K562 (cell line): ENCODE data around the gene HDAC7. TPM values are rescaled to one million over a fixed set of nuclear protein-coding genes. Genes with fewer than 3 reads are reported as not detected.

ENCODE experiments used
- ATAC-seq: fragments of 200-7000 bp; cut with Tn5 transposase; 3 replicates; pipeline ENCODE4 v1.9.1; 2020; ENCODE audit warnings: moderate library complexity
- BruUV-seq: library from RNA; stranded (reverse); fragments of 400-500 nt; replicated peaks from 2 replicates; lab custom pipeline; 2021; lab: Mats Ljungman, UMichigan
- CTCF ChIA-PET: fragments of 300-600 bp; formaldehyde crosslinking; extraction: SDS; loops from one replicate; lab custom pipeline; 2021; ENCODE audit warnings: low intra/inter-chr PET ratio; lab: Yijun Ruan, JAX
- POLR2A ChIA-PET: fragments of 300-600, 350-650 bp; sonication (Branson Sonifier 250); formaldehyde crosslinking; extraction: SDS; loops from one replicate; lab custom pipeline; 2021; ENCODE audit warnings: antibody characterized with exemption, inconsistent platforms; lab: Yijun Ruan, JAX
- DNase-seq, 4 experiments: peaks; one replicate each; pipeline versions ENCODE4 v3.0.0 to v3.0.0-alpha.2; 2011 to 2018; ENCODE audit warnings: low spot score in 3 of 4, mixed read lengths in 3 of 4; ENCODE audit errors: extremely low read depth in 1 of 4
- FAIRE-seq: peaks from 2 replicates; lab custom pipeline; 2011; peaks lifted over from hg19 to GRCh38; lab: Jason Lieb, UNC
- H2AFZ ChIP-seq: 2 replicates; pipeline ENCODE4 v1.6.0; 2011; ENCODE audit warnings: low read depth, low read length, control low read depth, inconsistent platforms
- H3K27ac ChIP-seq: fragments of 200-600 bp; 3 replicates; pipeline ENCODE4 v1.8.0; 2011; ENCODE audit warnings: low read depth, mild to moderate bottlenecking, control low read depth, inconsistent platforms, low read length, moderate library complexity, mixed read lengths; ENCODE audit errors: extremely low read depth
- H3K27me3 ChIP-seq, 2 experiments: fragments of 300-600 bp in 1 of 2; 2 replicates in 1 of 2; 3 replicates in 1 of 2; pipeline versions ENCODE4 v1.6.0 to v1.8.0; 2011; ENCODE audit warnings: inconsistent platforms in 2 of 2, low read length in 2 of 2, mild to moderate bottlenecking in 1 of 2, mixed read lengths in 1 of 2, moderate library complexity in 1 of 2; ENCODE audit not compliant: control insufficient read depth in 2 of 2, insufficient read depth in 2 of 2
- H3K36me3 ChIP-seq: fragments of 300-600 bp; 3 replicates; pipeline ENCODE4 v1.8.0; 2011; ENCODE audit warnings: mild to moderate bottlenecking, low read length, inconsistent platforms; ENCODE audit not compliant: control insufficient read depth, insufficient read depth
- H3K4me1 ChIP-seq, 2 experiments: fragments of 200-600 bp in 1 of 2; replicated peaks in 1 of 2; 2 replicates in 1 of 2; 3 replicates in 1 of 2; pipeline versions ENCODE4 v1.5.1 to v1.8.0; 2011; ENCODE audit warnings: inconsistent platforms in 2 of 2, low read length in 2 of 2, mild to moderate bottlenecking in 1 of 2, mixed read lengths in 1 of 2, moderate library complexity in 1 of 2; ENCODE audit not compliant: control insufficient read depth in 2 of 2, insufficient read depth in 2 of 2
- H3K4me2 ChIP-seq: 2 replicates; pipeline ENCODE4 v1.6.1; 2011; ENCODE audit warnings: low read length, control low read depth, inconsistent platforms, mixed read lengths; ENCODE audit not compliant: insufficient read depth
- H3K4me3 ChIP-seq: fragments of 200-600 bp; sonication (generic), shearing (Covaris generic); 2 replicates; pipeline ENCODE4 v1.5.1; 2016; ENCODE audit warnings: control low read depth, inconsistent platforms
- H3K79me2 ChIP-seq: fragments of 200-600 bp; 3 replicates; pipeline ENCODE4 v1.8.0; 2011; ENCODE audit warnings: low read length, inconsistent platforms; ENCODE audit not compliant: control insufficient read depth, insufficient read depth
- H3K9ac ChIP-seq, 2 experiments: 2 replicates each; pipeline versions ENCODE4 v1.6.0 to v1.6.1; 2011; ENCODE audit warnings: low read depth in 2 of 2, low read length in 2 of 2, control low read depth in 1 of 2, inconsistent platforms in 1 of 2, mild to moderate bottlenecking in 1 of 2, mixed read lengths in 1 of 2; ENCODE audit not compliant: insufficient read depth in 1 of 2
- H3K9me1 ChIP-seq: one replicate; pipeline ENCODE4 v1.6.0; 2011; ENCODE audit warnings: inconsistent platforms, mild to moderate bottlenecking, low read length, moderate library complexity; ENCODE audit not compliant: control insufficient read depth, insufficient read depth
- H3K9me3 ChIP-seq: replicated peaks from 2 replicates; pipeline ENCODE4 v1.5.1; 2011; ENCODE audit warnings: low read depth, low read length, inconsistent platforms; ENCODE audit not compliant: control insufficient read depth, insufficient read depth
- H4K20me1 ChIP-seq: replicated peaks from 2 replicates; pipeline ENCODE4 v1.6.1; 2011; ENCODE audit warnings: low read length, inconsistent platforms, mixed read lengths; ENCODE audit not compliant: control insufficient read depth, insufficient read depth
- GTF2E2 ChIP-seq: fragments of 200-800 bp; sonication (Bioruptor generic); IDR thresholded peaks from 2 replicates; pipeline ENCODE4 v1.6.1; 2016; ENCODE audit warnings: missing genetic modification characterization, missing compliant biosample characterization
- HMGXB4 ChIP-seq: sonication (generic); formaldehyde crosslinking; IDR thresholded peaks from 2 replicates; pipeline ENCODE4 v1.8.1; 2023; ENCODE audit warnings: mild to moderate bottlenecking, missing genetic modification reagents
- MCM3 ChIP-seq: fragments of 450-650 bp; IDR thresholded peaks from 2 replicates; pipeline ENCODE4 v1.6.1; 2016
- MCM5 ChIP-seq: fragments of 450-650 bp; IDR thresholded peaks from 2 replicates; pipeline ENCODE4 v1.6.1; 2016; ENCODE audit warnings: low read depth
- TOE1 ChIP-seq, 2 experiments: fragments of 450-650 bp in 1 of 2; sonication (generic) in 1 of 2; formaldehyde crosslinking in 1 of 2; IDR thresholded peaks; 2 replicates each; pipeline versions ENCODE4 v1.7.1 to v1.8.0; 2016 to 2022; ENCODE audit warnings: borderline replicate concordance in 2 of 2, mild to moderate bottlenecking in 2 of 2, antibody characterized with exemption in 1 of 2, inconsistent platforms in 1 of 2, low read depth in 1 of 2, missing genetic modification reagents in 1 of 2, moderate library complexity in 1 of 2
- ZNF274 ChIP-seq: IDR thresholded peaks from 2 replicates; pipeline ENCODE4 v1.6.1; 2011; ENCODE audit warnings: low read depth, mild to moderate bottlenecking, low read length, moderate library complexity, borderline replicate concordance
- WGBS: fragments of 100-300 bp; shearing (Covaris generic); methylation state at CpG from one replicate; pipeline ENCODE4 v1.1.6; 2016; ENCODE audit warnings: low coverage, mixed read lengths; ENCODE audit not compliant: insufficient coverage; ENCODE audit errors: missing lambda C conversion rate; 5-methylcytosine and 5-hydroxymethylcytosine counted together
- in situ Hi-C: fragments of 300-500 bp; cut with MboI; formaldehyde crosslinking; loops from 4 replicates; pipeline ENCODE4 v1.15.0; 2018; ENCODE audit warnings: inconsistent platforms, mixed read lengths
- intact Hi-C: fragments of 100-400 bp; cut with micrococcal nuclease; formaldehyde crosslinking; loops from 2 replicates; pipeline ENCODE4 v1.14.2; 2022
- polyA plus RNA-seq, 8 experiments: library from polyadenylated mRNA; depleted of rRNA in 4 of 8; stranded (reverse) in 5 of 8; unstranded in 3 of 8; fragments of >200 nt; fragmentation: Nextera tagmentation in 2 of 8; fragmentation: Illumina TruSeq in 1 of 8; extraction: Ambion mirVana in 2 of 8; extraction: Trizol in 1 of 8; gene quantifications; 2 replicates each; pipeline versions ENCODE4 v1.2.1 to v1.2.3, GENCODE V29; 2011 to 2014; ENCODE audit warnings: inconsistent platforms in 1 of 8, missing spikeins in 1 of 8
- total RNA-seq, 7 experiments: library from RNA; depleted of rRNA in 6 of 7; stranded (reverse); fragments of >200 nt in 6 of 7; fragmentation: Illumina TruSeq in 2 of 7; extraction: Trizol in 2 of 7; gene quantifications; 2 replicates each; pipeline versions ENCODE4 v1.2.1 to v1.2.3, GENCODE V29; 2011 to 2021; ENCODE audit warnings: low replicate concordance in 1 of 7

HDAC7 gene
- total and polyA plus RNA-seq, 9 of the 15 experiments (the other 6 are each of a cell fraction or from before 2014, with no cell fraction given): 2.5 to 129 (median 31.1) TPM

GRCh38 chr12:47856094-47856493 lies 36.4 kb upstream of the HDAC7 start:
- Histone ChIP-seq H3K4me1 (peaks cover 3 to 9% of the 10 kb centered on the region in 2 experiments; a peak in 4 of 5 replicates), H3K4me3 (no peak overlapping the region), H3K36me3 (no peaks in the 10 kb centered on the region), H3K27ac (no peak overlapping the region), H3K9me1 (no peaks in the 10 kb centered on the region), H3K79me2 (no peaks in the 10 kb centered on the region), H3K27me3 (peaks cover 0 to 9% of the 10 kb centered on the region in 2 experiments; a peak in 1 of 5 replicates), H3K4me2 (no peak overlapping the region), H4K20me1 (0 out of 2 replicates have a peak, but pooled peaks cover 2% of the 10 kb centered on the region), H2AFZ (no peak overlapping the region), H3K9ac (no peak overlapping the region), H3K9me3 (no peaks in the 10 kb centered on the region)
- ChIA-PET POLR2A (interaction anchor here (0.7 kb wide), 1 partner anchor 1048 kb away, joined by 3 read pairs; a partner anchor contains a TSS), CTCF (no interaction called here)
- DNase-seq (no peak), FAIRE-seq (no peak), ATAC-seq (no peak)
- in situ Hi-C loops: no loop called here
- WGBS: 44% methylated on average over 1 of the region's 1 CpG
- BruUV-seq: no TSS peak
- intact Hi-C loops: no loop called here
- TF ChIP-seq MCM3 (no peak), HMGXB4 (CRISPR knock-in tag) (no peak), TOE1 (IDR thresholded peaks at IDR 0.05; ENCODE audit: borderline replicate concordance) (no peak), TOE1 (CRISPR knock-in tag; IDR thresholded peaks at IDR 0.05; ENCODE audit: borderline replicate concordance, low read depth) (no peak), GTF2E2 (tag) (no peak), MCM5 (no peak), ZNF274 (no peak)
